Heart right ventricle (tissue), 16 donors: Measurements from ENCODE around the gene IGFL4. TPM values are rescaled to one million over a fixed set of nuclear protein-coding genes. Genes with fewer than 3 reads are reported as not detected.
A peak's percentile ranks its signal among the peaks of the same experiment; 100 is the strongest.

Source experiments
- ATAC-seq, 8 donors: fragments of 200-7000 bp; cut with Tn5 transposase; one replicate each; pipeline ENCODE4 v1.9.1; 2020; ENCODE audit warnings: mild to moderate bottlenecking in 8 of 8, moderate library complexity in 8 of 8, moderate number of reproducible peaks in 1 of 8
- DNase-seq, 2 donors: peaks; one replicate each; pipeline ENCODE4 v3.0.0-alpha.2; 2020
- H3K27ac ChIP-seq, 10 donors: fragments of 200-600 bp; sonication (generic) in 2 of 10; one replicate each; pipeline versions ENCODE4 v1.5.0 to v1.8.0; 2020 to 2022; ENCODE audit warnings: mild to moderate bottlenecking in 3 of 10
- H3K27me3 ChIP-seq, 7 donors: fragments of 200-600 bp; one replicate each; pipeline ENCODE4 v1.8.0; 2021 to 2022; ENCODE audit warnings: mild to moderate bottlenecking in 2 of 7
- H3K36me3 ChIP-seq, 9 donors: fragments of 200-600 bp; sonication (generic) in 1 of 9; one replicate each; pipeline versions ENCODE4 v1.5.0 to v1.8.0; 2020 to 2022; ENCODE audit warnings: mild to moderate bottlenecking in 2 of 9
- H3K4me1 ChIP-seq, 9 donors: fragments of 200-600 bp; sonication (generic) in 1 of 9; one replicate each; pipeline versions ENCODE4 v1.5.0 to v1.8.0; 2020 to 2022; ENCODE audit warnings: mild to moderate bottlenecking in 4 of 9
- H3K4me3 ChIP-seq, 10 donors: fragments of 200-600 bp; sonication (generic) in 2 of 10; one replicate each; pipeline versions ENCODE4 v1.5.0 to v1.8.0; 2020 to 2022; ENCODE audit warnings: mild to moderate bottlenecking in 7 of 10, moderate library complexity in 2 of 10
- H3K9me3 ChIP-seq, 11 donors: fragments of 200-600 bp in 10 of 11; sonication (generic) in 2 of 11; one replicate each; pipeline versions ENCODE4 v1.5.0 to v1.8.0; 2013 to 2022; ENCODE audit warnings: mild to moderate bottlenecking in 2 of 11, control low read depth in 1 of 11, moderate library complexity in 1 of 11
- CTCF ChIP-seq, 9 donors: fragments of 200-600 bp; sonication (generic) in 2 of 9; IDR thresholded peaks; one replicate each; pipeline versions ENCODE4 v1.5.0 to v1.8.0; 2021 to 2022; ENCODE audit warnings: antibody characterized with exemption in 9 of 9, mild to moderate bottlenecking in 5 of 9, moderate library complexity in 1 of 9
- WGBS, 2 donors: extraction: QIAGEN DNeasy Blood & Tissue Kit; methylation state at CpG; one replicate each; pipeline ENCODE4 v1.1.7; 2013; ENCODE audit warnings: inconsistent platforms in 1 of 2; 5-methylcytosine and 5-hydroxymethylcytosine counted together
- intact Hi-C, 10 donors: fragments of 100-400 bp; cut with DNase I; formaldehyde crosslinking; loops; one replicate each; pipeline versions ENCODE4 v1.11.1 to v1.14.2; 2022
- polyA plus RNA-seq, 2 donors: library from polyadenylated mRNA; stranded (reverse); fragments of 200-250 nt; gene quantifications; one replicate each; pipeline ENCODE4 v1.2.3, GENCODE V29; 2013
- total RNA-seq, 10 donors: library from RNA; stranded (reverse); fragmentation: NEBNext Ultra II Directional in 3 of 10; extraction: Animal tissue kit (Norgen Biotek cat#: 25700) in 3 of 10; gene quantifications; one replicate each; pipeline versions ENCODE4 v1.2.1 to v1.2.4, GENCODE V29; 2021 to 2023
- donor health status: Arrhythmogenic right ventricular cardiomyopathy.
- donor health status: ischemic (EF 13 %, LVEDD 7.1; RV severe dilation, severe dysfunction).
- donor health status: healthy with polysubstance abuse.
- donor health status: DM: no; HTN: yes; CAD: no.
- donor health status: DM: no; HTN: no; CAD: no.
- donor health status: ischemic (EF 25% LVEDD 6.9; RV normal size, moderate dysfunction).
- donor health status: ischemic (EF 25% LVEDD 5.7; RV mildly dilated, moderate dysfunction).
- donor health status: healthy.
- donor health status: DM: yes; HTN: yes; CAD: no.
- donor health status: Ischemic cardiomyopathy.
- donor health status: ischemic (EF 35%, LVEDD 5.7; RV mildly dilated, moderate dysfunction).
- donor health status: nonischemic (EF 11% LVEDD 7.7; RV severe dilation, severe dysfunction).
- donor health status: DM: yes; HTN: yes; CAD: no.
- donor health status: PGD.
- donor health status: ischemic (EF 29% LVEDD 5.4; RV normal size, mild dysfunction).
- donor health status: nonischemic (EF 23%, LVEDD 6.1; RV moderate dilation, normal function).

IGFL4 gene
- total and polyA plus RNA-seq, 12 donors: not detected

DNA sequence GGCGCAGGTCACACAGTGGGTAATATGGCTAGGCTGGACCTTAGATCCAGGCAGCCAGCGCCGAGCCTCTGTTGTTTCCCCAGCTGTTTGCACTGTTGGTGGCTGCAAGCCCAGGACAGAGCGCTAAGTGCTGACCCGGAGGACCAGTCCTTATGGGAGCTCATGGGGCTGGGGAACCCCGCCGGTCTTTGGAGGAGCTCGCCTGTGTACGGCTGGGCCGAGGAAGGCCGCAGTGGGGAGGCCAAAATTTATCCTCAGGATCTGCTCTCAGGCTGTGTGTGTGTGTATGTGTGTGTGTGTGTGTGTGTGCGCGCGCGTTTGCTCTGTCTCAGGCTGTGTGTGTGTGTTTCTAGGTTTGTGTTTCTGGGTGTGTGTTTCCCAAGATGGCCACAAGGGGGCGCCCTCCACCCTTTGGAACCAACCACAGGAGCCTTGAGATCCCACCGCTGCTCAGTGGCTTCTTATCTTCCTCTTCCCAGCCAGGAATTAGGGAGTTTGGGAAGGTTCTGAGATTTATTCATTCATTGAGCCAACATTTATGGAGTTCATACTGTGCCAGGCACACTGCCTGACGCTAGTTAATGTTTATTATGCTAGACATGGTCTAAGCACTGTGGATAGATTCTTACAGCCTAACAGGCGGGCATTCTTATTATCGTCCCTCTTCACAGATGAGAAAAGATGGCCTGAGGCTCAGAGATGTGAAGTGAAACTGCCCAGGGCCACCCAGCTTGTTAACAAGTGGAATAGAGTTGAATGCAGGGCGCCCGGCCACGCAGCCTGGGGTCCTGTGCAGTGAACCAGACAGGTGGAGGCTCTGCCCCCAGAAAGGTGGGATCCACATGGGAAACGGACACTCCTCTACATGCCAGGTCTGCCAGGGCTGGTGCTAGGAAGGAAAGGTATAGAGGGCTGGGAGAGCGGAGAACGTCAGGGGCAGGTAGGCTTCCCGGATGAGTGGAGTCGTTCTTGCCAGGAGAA lies 31.0 kb downstream of the IGFL4 start:
- Histone ChIP-seq H3K4me1 (peaks cover 0 to 10% (median 5%) of the 10 kb centered on the region in 9 donors), H3K36me3 (peaks cover 0 to 34% (median 11%) of the 10 kb centered on the region in 9 donors), H3K27ac (no peak overlapping the region), H3K9me3 (no peaks in the 10 kb centered on the region), H3K27me3 (peaks cover 0 to 31% (median 21%) of the 10 kb centered on the region in 7 donors), H3K4me3 (no peak overlapping the region)
- peak; percentile 79 to 90 (median 85) for TF ChIP-seq CTCF (IDR thresholded peaks at IDR 0.05)
- 59 to 64% methylated on average over 28 of the region's 28 CpGs for WGBS, 2 donors
- peak; percentile 64 to 65 for DNase-seq
- peak; percentile 60 to 87 (median 80) for ATAC-seq
- intact Hi-C loops: loop anchor here in 6 of 10 donors (5.0 to 10.0 kb wide), 5 partner anchors 78 to 195 kb away; partner anchors contain the start of genes NANOS2 (in 3 of the 6) and RSPH6A (in 1 of the 6)

- H3K4me3 ChIP-seq: no peak overlapping the region
- intact Hi-C loops: loop anchor here in 3 of 10 donors (5.0 to 10.0 kb wide), 2 partner anchors 74 to 92 kb away; partner anchors contain the start of gene NANOS2 (in 1 of the 3)
- no peak for DNase-seq
- H3K27me3 ChIP-seq: no peaks in the 10 kb centered on the region
- TF ChIP-seq CTCF (IDR thresholded peaks at IDR 0.05): no peak
- H3K27ac ChIP-seq: no peak overlapping the region
- no peaks in the 10 kb centered on the region for H3K9me3 ChIP-seq
- WGBS, 2 donors: 97 to 98% methylated on average over 13 of the region's 13 CpGs
- H3K4me1 ChIP-seq: peaks cover 0 to 5% (median 0%) of the 10 kb centered on the region in 9 donors
- ATAC-seq: no peak
- H3K36me3 ChIP-seq: peaks cover 0 to 40% (median 12%) of the 10 kb centered on the region in 9 donors
Measured at GRCh38 chr19:46006411-46006810, 34.4 kb downstream of the IGFL4 start.

DNA sequence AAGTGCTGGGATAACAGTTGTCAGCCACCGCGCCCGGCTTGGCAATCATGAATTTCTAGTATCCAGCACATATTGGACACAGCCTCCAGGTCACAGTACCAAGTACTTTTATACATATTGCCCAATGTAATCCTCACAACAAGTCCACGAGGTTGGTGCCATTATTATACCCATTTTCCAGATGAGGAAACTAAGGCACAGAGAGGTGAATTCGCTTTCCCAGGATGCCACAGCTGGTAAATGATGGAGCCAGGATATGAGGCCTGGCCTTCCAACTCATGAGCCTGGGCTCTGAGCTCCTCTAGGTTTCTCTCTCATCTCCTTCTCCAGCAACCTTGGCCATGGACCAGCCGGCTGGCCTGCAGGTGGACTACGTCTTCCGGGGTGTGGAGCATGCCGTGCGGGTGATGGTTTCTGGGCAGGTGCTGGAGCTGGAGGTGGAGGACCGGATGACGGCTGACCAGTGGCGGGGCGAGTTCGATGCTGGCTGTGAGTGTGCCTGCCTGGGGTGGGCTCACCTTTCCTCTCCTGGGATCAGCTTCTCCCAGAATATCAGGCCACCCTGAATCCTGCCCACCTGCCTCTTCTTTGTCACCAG lies 38.0 kb downstream of the IGFL4 start:
- no peak for DNase-seq
- intact Hi-C loops: loop anchor here in 1 of 10 donors (10.0 kb wide), 1 partner anchor 88 kb away; the partner anchor contains the start of gene NANOS2
- ATAC-seq: no peak

More for the DNA sequence above, 38.0 kb downstream of the IGFL4 start:
- 94 to 98% methylated on average over 15 of the region's 15 CpGs for WGBS, 2 donors
- Histone ChIP-seq H3K4me3 (no peak overlapping the region), H3K27me3 (peaks cover 0 to 20% (median 0%) of the 10 kb centered on the region in 7 donors), H3K9me3 (no peaks in the 10 kb centered on the region), H3K4me1 (peaks cover 0 to 15% (median 5%) of the 10 kb centered on the region in 9 donors), H3K27ac (no peak overlapping the region), H3K36me3 (peaks cover 0 to 39% (median 12%) of the 10 kb centered on the region in 9 donors)
- TF ChIP-seq CTCF (IDR thresholded peaks at IDR 0.05): no peak
